Activated CD4-positive, alpha-beta T cell treated with anti-CD3 and anti-CD28 coated beads, Interleukin-2, Interleukin-4, amounts not matched to agents 100 ng/mL and 50 ng/mL, durations not matched to agents 16 hours and 8 hours (primary cell): Measurements from ENCODE around the gene TMEM11.
"Not testable (repeated sequence)": the region's sequence is repeated elsewhere in the genome, so short reads cannot be mapped to it uniquely, and the experiment has no call there.

ENCODE experiments used
- DNase-seq: peaks from one replicate; pipeline ENCODE4 v3.0.0-alpha.2; 2020; ENCODE audit warnings: low spot score

Gene TMEM11

GRCh38 chr17:21211825-21212479 is 2.0 kb downstream of the TMEM11 start:
- no peak for DNase-seq

GRCh38 chr17:21210411-21211076 is 3.4 kb downstream of the TMEM11 start:
- no peak for DNase-seq

- DNase-seq, result no peak
These were observed 4.3 kb downstream of the TMEM11 start for GRCh38 chr17:21209511-21210175.

GRCh38 chr17:21208352-21208751 is 5.6 kb downstream of the TMEM11 start:
- no peak for DNase-seq

GRCh38 chr17:21204935-21205334 is 9.0 kb downstream of the TMEM11 start:
- DNase-seq, result no peak

GRCh38 chr17:21202512-21202911 is 11.4 kb downstream of the TMEM11 start:
- DNase-seq, result no peak

GRCh38 chr17:21201874-21202273 is 12.1 kb downstream of the TMEM11 start:
- DNase-seq, result no peak

- no peak for DNase-seq
These were observed 12.7 kb downstream of the TMEM11 start for GRCh38 chr17:21201298-21201595.

GRCh38 chr17:21200590-21201297 is 13.2 kb downstream of the TMEM11 start:
- DNase-seq, result no peak

- no peak for DNase-seq
These were observed 14.1 kb downstream of the TMEM11 start for GRCh38 chr17:21199856-21200255.

- DNase-seq, result no peak
These were observed 14.7 kb downstream of the TMEM11 start for GRCh38 chr17:21199311-21199710.

GRCh38 chr17:21198411-21198810 is 15.6 kb downstream of the TMEM11 start:
- DNase-seq, result no peak

GRCh38 chr17:21196126-21196525 is 17.8 kb downstream of the TMEM11 start:
- DNase-seq, result no peak

GRCh38 chr17:21194703-21195102 is 19.3 kb downstream of the TMEM11 start:
- DNase-seq, result no peak

GRCh38 chr17:21194226-21194625 is 19.7 kb downstream of the TMEM11 start:
- no peak for DNase-seq

GRCh38 chr17:21193031-21193430 is 20.9 kb downstream of the TMEM11 start:
- DNase-seq, result no peak

GRCh38 chr17:21192414-21192813 is 21.5 kb downstream of the TMEM11 start:
- not testable (repeated sequence) for DNase-seq

- DNase-seq, result no peak
These were observed 22.3 kb downstream of the TMEM11 start for GRCh38 chr17:21191698-21192097.

- DNase-seq, result no peak
These were observed 23.9 kb downstream of the TMEM11 start for GRCh38 chr17:21190078-21190477.

- DNase-seq, result no peak
These were observed 24.6 kb downstream of the TMEM11 start for GRCh38 chr17:21189361-21189760.

GRCh38 chr17:21186399-21187187 is 27.4 kb downstream of the TMEM11 start:
- DNase-seq, result no peak

- DNase-seq, result no peak
These were observed 28.9 kb downstream of the TMEM11 start for GRCh38 chr17:21185061-21185460.
